ENCODE results near the gene COL28A1.

- TF ChIP-seq GLIS1 (tag by site-specific recombination; IDR thresholded peaks at IDR 0.05) (no peak), ZNF768 (tag by site-specific recombination; IDR thresholded peaks at IDR 0.05) (no peak), ZBTB7A (tag by site-specific recombination; IDR thresholded peaks at IDR 0.05; ENCODE audit: low read depth) (no peak), ZNF37A (tag by site-specific recombination; IDR thresholded peaks at IDR 0.05) (no peak), ZNF561 (tag by site-specific recombination; IDR thresholded peaks at IDR 0.05; ENCODE audit: borderline replicate concordance) (no peak), ZNF658 (tag by site-specific recombination; IDR thresholded peaks at IDR 0.05) (no peak), KLF1 (tag by site-specific recombination; IDR thresholded peaks at IDR 0.05) (no peak), ZBTB48 (tag by site-specific recombination; IDR thresholded peaks at IDR 0.05) (no peak)
- TF ChIP-seq, protein P1, sequence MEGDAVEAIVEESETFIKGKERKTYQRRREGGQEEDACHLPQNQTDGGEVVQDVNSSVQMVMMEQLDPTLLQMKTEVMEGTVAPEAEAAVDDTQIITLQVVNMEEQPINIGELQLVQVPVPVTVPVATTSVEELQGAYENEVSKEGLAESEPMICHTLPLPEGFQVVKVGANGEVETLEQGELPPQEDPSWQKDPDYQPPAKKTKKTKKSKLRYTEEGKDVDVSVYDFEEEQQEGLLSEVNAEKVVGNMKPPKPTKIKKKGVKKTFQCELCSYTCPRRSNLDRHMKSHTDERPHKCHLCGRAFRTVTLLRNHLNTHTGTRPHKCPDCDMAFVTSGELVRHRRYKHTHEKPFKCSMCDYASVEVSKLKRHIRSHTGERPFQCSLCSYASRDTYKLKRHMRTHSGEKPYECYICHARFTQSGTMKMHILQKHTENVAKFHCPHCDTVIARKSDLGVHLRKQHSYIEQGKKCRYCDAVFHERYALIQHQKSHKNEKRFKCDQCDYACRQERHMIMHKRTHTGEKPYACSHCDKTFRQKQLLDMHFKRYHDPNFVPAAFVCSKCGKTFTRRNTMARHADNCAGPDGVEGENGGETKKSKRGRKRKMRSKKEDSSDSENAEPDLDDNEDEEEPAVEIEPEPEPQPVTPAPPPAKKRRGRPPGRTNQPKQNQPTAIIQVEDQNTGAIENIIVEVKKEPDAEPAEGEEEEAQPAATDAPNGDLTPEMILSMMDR (tag by site-specific recombination; IDR thresholded peaks at IDR 0.05), result no peak
- TF ChIP-seq, protein P2, sequence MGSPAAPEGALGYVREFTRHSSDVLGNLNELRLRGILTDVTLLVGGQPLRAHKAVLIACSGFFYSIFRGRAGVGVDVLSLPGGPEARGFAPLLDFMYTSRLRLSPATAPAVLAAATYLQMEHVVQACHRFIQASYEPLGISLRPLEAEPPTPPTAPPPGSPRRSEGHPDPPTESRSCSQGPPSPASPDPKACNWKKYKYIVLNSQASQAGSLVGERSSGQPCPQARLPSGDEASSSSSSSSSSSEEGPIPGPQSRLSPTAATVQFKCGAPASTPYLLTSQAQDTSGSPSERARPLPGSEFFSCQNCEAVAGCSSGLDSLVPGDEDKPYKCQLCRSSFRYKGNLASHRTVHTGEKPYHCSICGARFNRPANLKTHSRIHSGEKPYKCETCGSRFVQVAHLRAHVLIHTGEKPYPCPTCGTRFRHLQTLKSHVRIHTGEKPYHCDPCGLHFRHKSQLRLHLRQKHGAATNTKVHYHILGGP (tag by site-specific recombination; IDR thresholded peaks at IDR 0.05), result no peak
Observed at GRCh38 chr7:7504910-7505704, 30.6 kb downstream of the COL28A1 start.
